NCI-H1105 treated with DMSO at 0.1 percent for 48 hours (cell line): ENCODE measurements around the gene ANKRD29.
A peak's percentile ranks its signal among the peaks of the same experiment; 100 is the strongest.
"Not testable (repeated sequence)": the region's sequence is repeated elsewhere in the genome, so short reads cannot be mapped to it uniquely, and the experiment has no call there.

Experiments
- DNase-seq: peaks from one replicate; lab custom pipeline; 2025; lab: John Stamatoyannopoulos, UW

The ANKRD29 gene

GRCh38 chr18:23645568-23646175, 17.0 kb downstream of the ANKRD29 start:
- DNase-seq: no peak

GRCh38 chr18:23643815-23644490, 18.8 kb downstream of the ANKRD29 start:
- DNase-seq: no peak

GRCh38 chr18:23641937-23642666, 20.6 kb downstream of the ANKRD29 start:
- DNase-seq: no peak

GRCh38 chr18:23641143-23641720, 21.5 kb downstream of the ANKRD29 start:
- no peak for DNase-seq

- DNase-seq: no peak
Observed at GRCh38 chr18:23640052-23640451, 22.7 kb downstream of the ANKRD29 start.

GRCh38 chr18:23636433-23636832, 26.3 kb downstream of the ANKRD29 start:
- not testable (repeated sequence) for DNase-seq

GRCh38 chr18:23636071-23636399, 26.7 kb downstream of the ANKRD29 start:
- no peak for DNase-seq

GRCh38 chr18:23635283-23636070, 27.2 kb downstream of the ANKRD29 start:
- no peak for DNase-seq

GRCh38 chr18:23634692-23635091, 28.0 kb downstream of the ANKRD29 start:
- DNase-seq: no peak

GRCh38 chr18:23632615-23633014, 30.1 kb downstream of the ANKRD29 start:
- DNase-seq: no peak

GRCh38 chr18:23631746-23632145, 31.0 kb downstream of the ANKRD29 start:
- peak; percentile 23 for DNase-seq

GRCh38 chr18:23631312-23631711, 31.4 kb downstream of the ANKRD29 start:
- DNase-seq: no peak

GRCh38 chr18:23629444-23629946, 33.2 kb downstream of the ANKRD29 start:
- DNase-seq: no peak

GRCh38 chr18:23627970-23628369, 34.7 kb downstream of the ANKRD29 start:
- DNase-seq: no peak

- no peak for DNase-seq
Observed at GRCh38 chr18:23627321-23627720, 35.4 kb downstream of the ANKRD29 start.

- DNase-seq: no peak
Observed at GRCh38 chr18:23626451-23627279, 36.0 kb downstream of the ANKRD29 start.

- DNase-seq: no peak
Observed at GRCh38 chr18:23623040-23623439, 39.7 kb downstream of the ANKRD29 start.

GRCh38 chr18:23619388-23619881, 43.3 kb downstream of the ANKRD29 start:
- DNase-seq: no peak

- DNase-seq: no peak
Observed at GRCh38 chr18:23618862-23619387, 43.8 kb downstream of the ANKRD29 start.

GRCh38 chr18:23617412-23618014, 45.2 kb downstream of the ANKRD29 start:
- no peak for DNase-seq
